HCT116 (cell line): ENCODE data around the gene TIAM2. TPM values are rescaled to one million over a fixed set of nuclear protein-coding genes. Genes with fewer than 3 reads are reported as not detected.

ENCODE experiments used
- ATAC-seq: fragments of 200-7000 bp; cut with Tn5 transposase; 2 replicates; pipeline ENCODE4 v1.9.1; 2020; ENCODE audit warnings: mild to moderate bottlenecking, moderate library complexity
- BruUV-seq: library from RNA; stranded (reverse); fragments of 400-500 nt; replicated peaks from 2 replicates; lab custom pipeline; 2021; lab: Mats Ljungman, UMichigan
- CTCF ChIA-PET: fragments of 300-600 bp; sonication (Branson Sonifier 250); formaldehyde crosslinking; loops from one replicate; lab custom pipeline; 2021; ENCODE audit warnings: antibody characterized with exemption; lab: Charles Lee
- POLR2A ChIA-PET: fragments of 300-600, 350-600 bp; sonication (Branson Sonifier 250); formaldehyde crosslinking; loops from one replicate; lab custom pipeline; 2021; ENCODE audit warnings: antibody characterized with exemption; lab: Charles Lee
- RAD21 ChIA-PET, 2 experiments: fragments of 300-600 bp; sonication (Branson Sonifier 250); formaldehyde crosslinking; loops; one replicate each; lab custom pipeline; 2023; ENCODE audit warnings: low total read pairs in 2 of 2; ENCODE audit not compliant: uncharacterized antibody in 2 of 2, unreplicated experiment in 2 of 2, low non-redundant PET in 1 of 2; lab: Charles Lee
- DNase-seq: peaks from one replicate; pipeline ENCODE4 v3.0.0-alpha.2; 2010; ENCODE audit warnings: low read depth, low spot score
- H2AFZ ChIP-seq: fragments of 200-600 bp; shearing (Covaris generic), sonication (generic); 2 replicates; pipeline ENCODE4 v1.6.1; 2017; ENCODE audit warnings: low read depth, mixed run types, mixed read lengths, antibody characterized with exemption, low read length; ENCODE audit not compliant: poor library complexity, severe bottlenecking
- H3K27ac ChIP-seq: 2 replicates; pipeline ENCODE4 v1.5.1; 2012; ENCODE audit warnings: low read depth, low read length
- H3K27me3 ChIP-seq: fragments of 200-600 bp; sonication (generic); 2 replicates; pipeline ENCODE4 v1.6.1; 2016; ENCODE audit warnings: mixed run types, low read length, mixed read lengths; ENCODE audit not compliant: insufficient read depth
- H3K36me3 ChIP-seq, 2 experiments: fragments of 200-500 bp in 1 of 2; fragments of 200-600 bp in 1 of 2; sonication (Bioruptor generic) in 1 of 2; sonication (generic) in 1 of 2; 2 replicates each; pipeline versions ENCODE4 v1.5.1 to v1.6.1; 2014 to 2016; ENCODE audit warnings: low read length in 2 of 2, inconsistent platforms in 1 of 2, mixed read lengths in 1 of 2, mixed run types in 1 of 2; ENCODE audit not compliant: insufficient read depth in 2 of 2, control insufficient read depth in 1 of 2
- H3K4me1 ChIP-seq, 2 experiments: fragments of 200-600 bp in 1 of 2; sonication (generic) in 1 of 2; 2 replicates each; pipeline versions ENCODE4 v1.5.1 to v1.6.1; 2012 to 2017; ENCODE audit warnings: low read length in 2 of 2, inconsistent platforms in 1 of 2, mild to moderate bottlenecking in 1 of 2, mixed read lengths in 1 of 2, mixed run types in 1 of 2, moderate library complexity in 1 of 2; ENCODE audit not compliant: insufficient read depth in 2 of 2, control insufficient read depth in 1 of 2
- H3K4me2 ChIP-seq: fragments of 200-600 bp; sonication (generic); 2 replicates; pipeline ENCODE4 v1.6.1; 2017; ENCODE audit warnings: mixed run types, low read length, mixed read lengths
- H3K4me3 ChIP-seq, 2 experiments: fragments of 200-600 bp in 1 of 2; sonication (generic) in 1 of 2; replicated peaks in 1 of 2; 2 replicates each; pipeline ENCODE4 v1.5.1; 2011 to 2016; ENCODE audit warnings: low read length in 2 of 2, control low read depth in 1 of 2, low read depth in 1 of 2, mild to moderate bottlenecking in 1 of 2, mixed read lengths in 1 of 2, mixed run types in 1 of 2
- H3K79me2 ChIP-seq: fragments of 200-600 bp; sonication (generic); 2 replicates; pipeline ENCODE4 v1.6.1; 2017; ENCODE audit warnings: mild to moderate bottlenecking, mixed run types, low read length, moderate library complexity, mixed read lengths; ENCODE audit not compliant: insufficient read depth
- H3K9ac ChIP-seq: fragments of 200-600 bp; sonication (generic); 2 replicates; pipeline ENCODE4 v1.6.1; 2016; ENCODE audit warnings: low read length, mixed read lengths
- H3K9me2 ChIP-seq: fragments of 200-600 bp; sonication (generic), shearing (Covaris generic); 2 replicates; pipeline ENCODE4 v1.6.1; 2017; ENCODE audit warnings: mixed run types, mild to moderate bottlenecking, moderate library complexity; ENCODE audit not compliant: insufficient read depth
- H3K9me3 ChIP-seq, 2 experiments: fragments of 200-500 bp in 1 of 2; fragments of 200-600 bp in 1 of 2; sonication (Bioruptor generic) in 1 of 2; sonication (generic) in 1 of 2; 2 replicates each; pipeline ENCODE4 v1.6.1; 2014 to 2017; ENCODE audit warnings: low read length in 2 of 2, mixed read lengths in 2 of 2, inconsistent platforms in 1 of 2, low read depth in 1 of 2, mild to moderate bottlenecking in 1 of 2, mixed run types in 1 of 2, moderate library complexity in 1 of 2; ENCODE audit not compliant: control insufficient read depth in 1 of 2, insufficient read depth in 1 of 2
- H4K20me1 ChIP-seq: fragments of 200-600 bp; sonication (generic), shearing (Covaris generic); 2 replicates; pipeline ENCODE4 v1.6.1; 2017; ENCODE audit warnings: mixed run types, mild to moderate bottlenecking, moderate library complexity; ENCODE audit not compliant: insufficient read depth
- CBX3 ChIP-seq: IDR thresholded peaks from 2 replicates; pipeline ENCODE4 v1.6.1; 2012; ENCODE audit warnings: low read depth
- CEBPB ChIP-seq: IDR thresholded peaks from 2 replicates; pipeline ENCODE4 v1.6.1; 2012; ENCODE audit warnings: low read depth
- EGR1 ChIP-seq: IDR thresholded peaks from 2 replicates; pipeline ENCODE4 v1.6.1; 2012; ENCODE audit warnings: low read depth
- EZH2 ChIP-seq: fragments of 200-600 bp; sonication (generic); IDR thresholded peaks from 2 replicates; pipeline ENCODE4 v1.6.1; 2017; ENCODE audit warnings: antibody characterized with exemption, mixed run types
- EZH2phosphoT487 ChIP-seq: fragments of 200-600 bp; IDR thresholded peaks from 2 replicates; pipeline ENCODE4 v1.6.1; 2018; ENCODE audit warnings: antibody characterized with exemption, borderline replicate concordance
- SIN3A ChIP-seq: IDR thresholded peaks from 2 replicates; pipeline ENCODE4 v1.6.1; 2012; ENCODE audit warnings: low read depth
- SP1 ChIP-seq: IDR thresholded peaks from 2 replicates; pipeline ENCODE4 v1.6.1; 2012; ENCODE audit warnings: low read depth
- SRF ChIP-seq: IDR thresholded peaks from 2 replicates; pipeline ENCODE4 v1.6.1; 2012; ENCODE audit warnings: low read depth
- intact Hi-C: fragments of 100-400 bp; cut with micrococcal nuclease; formaldehyde crosslinking; loops from 2 replicates; pipeline ENCODE4 v1.10.0; 2022
- total RNA-seq: library from RNA; stranded (reverse); gene quantifications from one replicate; pipeline ENCODE4 v1.2.1, GENCODE V29; 2021; ENCODE audit not compliant: unreplicated experiment
- TF ChIP-seq, protein P1 (sequence below): IDR thresholded peaks from 2 replicates; pipeline ENCODE4 v1.6.1; 2012
- TF ChIP-seq, protein P2 (sequence below): IDR thresholded peaks from 2 replicates; pipeline ENCODE4 v1.6.1; 2012; ENCODE audit warnings: low read depth

Gene TIAM2
- total RNA-seq, 1 experiment from 2014 or later = 9.4 TPM

DNA sequence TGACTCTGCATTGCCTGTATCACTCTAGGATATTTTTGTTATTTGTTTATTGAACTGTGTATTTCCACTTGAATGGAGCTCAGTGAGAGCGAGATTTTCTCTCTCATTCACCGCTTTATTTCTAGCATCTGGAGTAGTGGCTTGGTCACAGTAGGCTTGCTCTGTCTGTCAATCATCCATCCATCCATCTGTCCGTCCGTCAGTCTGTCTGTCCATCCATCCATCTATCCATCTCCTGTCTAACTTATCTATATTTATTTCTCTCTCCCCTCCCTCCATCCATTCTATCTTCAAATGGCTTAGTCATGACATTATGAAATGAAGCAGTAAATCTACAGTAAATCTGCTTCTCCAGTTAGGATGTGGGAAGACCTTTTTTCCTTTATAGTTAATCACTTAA lies 94.6 kb downstream of the TIAM2 start:
- H3K9me2 ChIP-seq = no peaks in the 10 kb centered on the region
- no peak overlapping the region for H3K4me2 ChIP-seq
- H3K79me2 ChIP-seq = no peaks in the 10 kb centered on the region
- no TSS peak for BruUV-seq
- no peak overlapping the region for H3K4me3 ChIP-seq
- DNase-seq (no peak), ATAC-seq (no peak)
- H3K36me3 ChIP-seq = no peaks in the 10 kb centered on the region
- H3K27ac ChIP-seq = no peak overlapping the region
- H3K27me3 ChIP-seq = no peaks in the 10 kb centered on the region
- no peaks in the 10 kb centered on the region for H3K9me3 ChIP-seq
- TF ChIP-seq, protein P1, sequence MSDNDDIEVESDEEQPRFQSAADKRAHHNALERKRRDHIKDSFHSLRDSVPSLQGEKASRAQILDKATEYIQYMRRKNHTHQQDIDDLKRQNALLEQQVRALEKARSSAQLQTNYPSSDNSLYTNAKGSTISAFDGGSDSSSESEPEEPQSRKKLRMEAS = no peak
- no peak for TF ChIP-seq EZH2
- TF ChIP-seq SRF = no peak
- TF ChIP-seq EGR1 = no peak
- no peak for TF ChIP-seq SP1
- no peak for TF ChIP-seq CBX3
- no peak for TF ChIP-seq SIN3A
- no peak for TF ChIP-seq EZH2phosphoT487
- no peak for TF ChIP-seq CEBPB
- TF ChIP-seq, protein P2, sequence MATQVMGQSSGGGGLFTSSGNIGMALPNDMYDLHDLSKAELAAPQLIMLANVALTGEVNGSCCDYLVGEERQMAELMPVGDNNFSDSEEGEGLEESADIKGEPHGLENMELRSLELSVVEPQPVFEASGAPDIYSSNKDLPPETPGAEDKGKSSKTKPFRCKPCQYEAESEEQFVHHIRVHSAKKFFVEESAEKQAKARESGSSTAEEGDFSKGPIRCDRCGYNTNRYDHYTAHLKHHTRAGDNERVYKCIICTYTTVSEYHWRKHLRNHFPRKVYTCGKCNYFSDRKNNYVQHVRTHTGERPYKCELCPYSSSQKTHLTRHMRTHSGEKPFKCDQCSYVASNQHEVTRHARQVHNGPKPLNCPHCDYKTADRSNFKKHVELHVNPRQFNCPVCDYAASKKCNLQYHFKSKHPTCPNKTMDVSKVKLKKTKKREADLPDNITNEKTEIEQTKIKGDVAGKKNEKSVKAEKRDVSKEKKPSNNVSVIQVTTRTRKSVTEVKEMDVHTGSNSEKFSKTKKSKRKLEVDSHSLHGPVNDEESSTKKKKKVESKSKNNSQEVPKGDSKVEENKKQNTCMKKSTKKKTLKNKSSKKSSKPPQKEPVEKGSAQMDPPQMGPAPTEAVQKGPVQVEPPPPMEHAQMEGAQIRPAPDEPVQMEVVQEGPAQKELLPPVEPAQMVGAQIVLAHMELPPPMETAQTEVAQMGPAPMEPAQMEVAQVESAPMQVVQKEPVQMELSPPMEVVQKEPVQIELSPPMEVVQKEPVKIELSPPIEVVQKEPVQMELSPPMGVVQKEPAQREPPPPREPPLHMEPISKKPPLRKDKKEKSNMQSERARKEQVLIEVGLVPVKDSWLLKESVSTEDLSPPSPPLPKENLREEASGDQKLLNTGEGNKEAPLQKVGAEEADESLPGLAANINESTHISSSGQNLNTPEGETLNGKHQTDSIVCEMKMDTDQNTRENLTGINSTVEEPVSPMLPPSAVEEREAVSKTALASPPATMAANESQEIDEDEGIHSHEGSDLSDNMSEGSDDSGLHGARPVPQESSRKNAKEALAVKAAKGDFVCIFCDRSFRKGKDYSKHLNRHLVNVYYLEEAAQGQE = no peak
- no peak overlapping the region for H3K9ac ChIP-seq
- H3K4me1 ChIP-seq = peaks cover 0 to 11% of the 10 kb centered on the region in 2 experiments; a peak in 1 of 4 replicates
- ChIA-PET POLR2A (no interaction called here), RAD21 (no interaction called here), CTCF (no interaction called here)
- intact Hi-C loops = no loop called here
- H2AFZ ChIP-seq = no peak overlapping the region
- no peaks in the 10 kb centered on the region for H4K20me1 ChIP-seq
